HG02938 (cell line): Measurements from ENCODE around the gene PID1.

Experiments
- ATAC-seq: cut with Tn5 transposase; IDR thresholded peaks from one replicate; pipeline ENCODE4 v1.9.1; 2021; ENCODE audit warnings: mild to moderate bottlenecking, moderate library complexity; ENCODE audit not compliant: unreplicated experiment

Gene PID1

DNA sequence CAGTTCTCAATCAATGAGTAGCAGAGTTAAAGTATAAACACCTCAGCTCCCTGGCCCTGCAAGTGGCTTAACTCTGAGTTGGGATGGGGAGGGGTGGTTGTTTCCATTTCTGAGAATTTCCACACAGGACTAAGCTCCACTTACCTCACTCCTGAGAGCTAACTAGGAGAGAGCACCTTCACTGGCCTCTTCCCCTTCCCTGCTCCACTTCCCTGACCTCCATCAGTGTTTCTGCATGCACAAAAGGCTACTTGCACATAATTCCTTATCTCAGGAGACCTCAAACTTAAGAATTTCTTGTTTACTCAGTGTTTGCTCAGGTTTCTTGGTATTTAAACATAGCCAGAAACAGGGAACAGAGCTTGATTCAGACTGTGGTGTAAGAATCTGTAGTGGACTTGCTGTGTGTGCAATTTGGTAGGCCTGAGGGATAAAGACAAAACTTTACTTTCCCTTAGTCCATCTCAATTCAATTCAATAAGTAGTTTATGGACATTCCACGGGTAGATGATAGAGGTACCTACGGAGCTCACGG is 97.2 kb downstream of the PID1 start:
- no peak for ATAC-seq

DNA sequence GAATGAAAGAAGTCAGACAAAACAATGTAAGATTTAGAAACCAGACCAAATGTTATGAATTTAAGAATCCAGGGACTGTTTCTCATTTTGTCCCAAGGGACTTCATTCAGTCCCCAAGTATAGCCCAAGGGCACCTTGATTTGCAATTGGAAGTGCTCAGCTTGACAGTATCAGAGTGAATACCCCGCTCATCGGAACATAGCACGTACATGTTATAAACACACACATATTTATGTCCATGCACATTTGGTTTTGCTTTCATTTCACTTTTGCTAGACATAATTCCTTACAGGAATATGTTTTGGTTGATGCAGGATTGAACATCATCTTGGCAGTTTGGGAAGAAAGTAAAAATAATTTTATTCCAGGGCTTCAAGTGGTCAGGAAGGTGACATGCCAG is 100.2 kb downstream of the PID1 start:
- no peak for ATAC-seq

DNA sequence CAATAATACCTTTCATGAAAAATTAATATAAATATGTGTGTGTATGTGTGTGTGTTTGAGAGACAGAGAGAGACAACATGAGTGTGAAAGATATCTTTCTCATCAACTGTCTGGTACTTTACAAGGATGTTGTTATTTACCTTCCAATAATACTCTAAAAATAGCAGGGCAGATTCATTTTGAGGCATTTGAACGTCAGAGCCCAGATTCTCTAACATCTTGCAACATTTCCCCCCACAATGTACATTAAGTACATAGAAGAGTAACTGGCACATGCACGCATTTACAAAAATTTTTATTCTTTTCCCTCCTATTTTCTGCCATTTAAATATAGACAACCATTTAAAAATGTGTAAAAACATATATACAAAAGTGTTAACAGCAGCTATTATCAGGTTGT is 100.9 kb downstream of the PID1 start:
- ATAC-seq, result no peak

DNA sequence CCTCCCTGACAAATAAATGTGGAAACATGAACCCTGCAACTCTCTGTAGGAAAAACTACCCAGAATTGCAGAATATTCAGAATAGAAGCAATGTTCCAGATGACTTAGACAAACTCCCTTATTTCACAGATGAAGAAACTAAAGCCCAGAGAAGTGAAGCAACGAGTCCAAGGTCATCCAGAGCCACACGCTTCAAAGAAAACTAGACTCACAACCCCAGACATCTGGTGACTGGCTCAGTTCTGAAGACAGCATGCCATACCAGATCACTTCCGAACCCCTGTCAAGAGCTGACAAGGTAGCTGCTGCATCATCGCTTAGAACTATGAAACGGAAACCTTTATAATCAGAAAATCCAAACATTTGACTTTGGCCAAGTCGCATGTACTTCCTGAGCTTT is 101.3 kb downstream of the PID1 start:
- no peak for ATAC-seq

DNA sequence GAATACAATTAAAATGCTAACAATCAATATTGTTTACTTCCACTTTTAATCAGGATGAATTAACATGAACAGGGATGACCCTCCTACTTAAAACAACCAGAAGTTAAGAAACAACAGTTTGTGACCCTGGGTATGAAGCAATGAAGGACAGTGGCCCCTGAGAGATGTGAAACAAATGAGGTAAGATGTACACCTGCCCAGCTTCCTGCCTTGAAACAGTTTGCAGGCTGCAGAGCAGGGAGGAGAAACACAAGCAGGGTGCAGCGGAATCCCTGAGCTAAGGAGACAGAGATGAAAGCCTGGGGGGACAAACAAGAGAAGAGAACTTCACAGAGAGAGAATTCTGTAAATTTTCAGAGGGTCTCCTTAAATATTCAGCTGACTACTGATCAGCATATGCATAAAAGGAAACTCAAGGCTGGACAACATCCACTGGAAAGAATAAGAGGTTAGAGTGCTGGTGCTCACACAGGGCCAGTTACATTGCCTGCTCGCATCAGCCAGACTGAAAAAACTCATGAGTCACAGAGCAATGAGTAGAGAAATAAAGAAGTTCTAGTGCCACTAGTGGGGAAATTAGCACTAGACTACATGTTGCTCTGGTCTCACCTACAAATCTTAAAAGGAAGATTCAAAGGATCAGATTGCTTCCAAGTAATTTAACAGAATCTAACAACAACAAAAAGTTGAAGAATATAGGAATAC is 106.4 kb downstream of the PID1 start:
- no peak for ATAC-seq

DNA sequence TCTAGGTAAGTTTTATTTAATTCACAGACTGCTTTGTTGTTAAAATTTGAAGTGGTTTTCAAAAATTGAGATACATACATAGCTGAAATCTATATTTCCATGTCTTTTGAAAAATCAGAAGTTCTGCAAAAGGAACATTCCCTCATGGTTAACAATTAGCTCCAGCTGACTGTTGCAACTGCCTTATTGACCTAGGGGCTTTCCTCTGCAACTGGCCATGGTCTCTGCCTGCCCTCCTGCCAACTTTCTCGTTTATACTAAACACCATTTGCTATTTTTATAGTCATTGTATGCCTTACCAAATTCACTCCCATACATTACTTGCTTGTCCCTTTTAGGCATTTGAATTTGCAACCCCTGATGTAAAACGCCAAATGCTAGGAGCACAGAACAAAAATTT is 107.2 kb downstream of the PID1 start:
- no peak for ATAC-seq

DNA sequence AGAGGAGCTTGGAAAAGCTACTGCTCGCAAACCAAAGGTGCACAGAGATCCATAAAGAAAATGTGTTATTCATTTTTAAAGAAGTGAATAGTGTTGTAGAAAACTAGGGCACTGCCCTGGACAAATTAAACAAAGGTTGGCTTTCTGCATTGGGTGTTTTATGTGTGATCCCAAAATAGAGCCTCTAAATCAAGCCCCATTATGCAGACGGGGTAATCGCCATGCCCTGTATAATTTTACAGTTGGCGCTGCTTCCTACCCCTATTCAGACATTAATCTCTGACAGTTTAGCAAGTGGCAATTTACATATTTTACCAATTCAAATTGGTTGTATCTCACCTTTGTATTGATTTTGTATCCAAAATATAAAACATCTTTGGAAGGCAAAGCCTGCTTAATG is 109.1 kb downstream of the PID1 start:
- no peak for ATAC-seq

DNA sequence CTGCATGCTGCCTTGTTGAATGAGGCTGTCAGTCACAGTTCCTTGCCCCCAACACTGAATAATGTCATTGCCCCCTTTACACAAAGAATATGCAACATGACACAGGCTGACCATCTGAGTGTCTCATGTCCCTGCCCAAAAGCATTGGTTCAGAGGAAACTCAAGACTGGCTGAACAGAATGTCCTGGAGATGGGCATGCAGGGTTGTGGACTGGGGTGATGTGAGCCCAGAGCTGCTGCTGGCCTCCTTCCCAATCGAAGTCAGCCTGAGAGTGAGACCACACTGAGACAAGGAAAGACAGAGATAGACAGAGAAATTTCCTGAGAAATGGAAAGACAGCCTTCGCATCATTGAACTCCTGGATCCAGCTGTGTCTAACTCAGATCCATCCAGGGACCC is 110.1 kb downstream of the PID1 start:
- ATAC-seq, result no peak

DNA sequence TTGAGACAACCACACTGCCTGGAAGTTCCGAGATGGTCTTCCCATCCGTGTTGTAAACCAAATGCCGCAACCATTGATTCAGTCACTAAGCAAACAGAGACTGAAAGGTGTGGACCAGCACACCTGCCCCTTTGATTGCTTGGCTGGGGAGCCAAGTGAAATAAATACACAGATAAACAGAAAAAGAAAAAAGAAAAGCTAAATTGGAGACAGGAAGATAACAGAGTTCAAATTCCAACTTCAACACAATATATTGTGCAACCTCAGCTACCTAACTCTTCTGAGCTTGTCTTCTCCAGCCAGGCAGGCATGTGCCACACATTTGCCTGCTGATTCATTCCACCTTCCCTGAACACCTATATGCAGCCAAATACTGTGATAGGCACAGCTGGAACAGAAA is 110.9 kb downstream of the PID1 start:
- ATAC-seq, result no peak

DNA sequence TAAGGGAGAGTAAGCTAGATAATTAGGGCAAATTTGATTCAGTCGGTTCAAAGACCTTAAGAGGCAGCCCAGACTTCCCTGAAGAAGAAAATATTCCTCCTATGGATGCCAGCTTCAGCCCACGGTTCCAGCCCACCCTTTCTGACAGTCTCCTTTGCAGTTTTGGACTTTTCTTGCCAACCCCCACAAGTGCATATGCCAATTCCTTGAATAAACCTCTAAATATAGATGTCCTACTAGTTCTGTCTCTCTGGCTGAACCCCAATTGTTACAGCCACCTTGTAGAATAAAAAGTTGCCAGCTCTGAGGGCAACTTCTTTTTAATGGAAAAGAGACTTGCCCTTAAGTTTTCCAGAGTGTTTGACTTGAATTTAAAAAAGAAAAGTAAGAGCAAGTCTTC is 111.7 kb downstream of the PID1 start:
- ATAC-seq, result no peak

DNA sequence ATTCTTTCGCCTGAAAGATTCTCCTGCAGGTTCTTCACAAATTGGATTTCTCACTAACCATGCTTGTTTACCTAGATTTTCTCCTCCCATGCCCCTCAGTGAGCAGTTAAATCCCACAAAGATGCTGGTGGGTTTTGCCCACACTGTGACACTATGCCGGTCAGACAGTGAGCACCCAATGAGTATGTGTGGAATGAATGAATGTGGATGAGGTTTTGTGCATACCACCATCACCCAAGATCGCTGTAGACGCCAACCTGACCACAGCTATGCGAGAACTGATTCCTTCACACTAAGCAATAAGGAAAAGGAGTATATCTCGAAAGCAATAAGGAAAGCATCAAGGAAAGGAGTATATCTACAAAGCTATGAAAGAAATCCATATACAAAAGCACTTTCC is 116.7 kb downstream of the PID1 start:
- ATAC-seq, result no peak

DNA sequence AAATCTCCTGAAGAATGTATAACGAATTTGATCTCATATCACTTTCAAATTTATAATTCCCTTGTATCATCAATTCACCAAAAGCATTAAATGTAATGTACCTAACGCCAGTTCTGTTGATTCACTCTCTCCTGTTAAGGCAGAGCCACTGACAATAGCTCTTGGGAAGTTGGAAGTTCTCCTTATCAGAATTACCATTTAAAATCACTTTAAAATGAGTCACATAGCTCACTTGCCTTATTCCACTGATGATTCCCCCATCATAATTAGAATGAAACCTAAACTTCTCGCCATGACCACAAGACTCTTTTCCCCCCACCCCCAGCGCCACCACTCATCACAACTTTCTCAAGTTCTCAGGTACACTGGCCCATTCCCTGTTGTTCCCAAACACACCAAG is 117.1 kb downstream of the PID1 start:
- no peak for ATAC-seq

DNA sequence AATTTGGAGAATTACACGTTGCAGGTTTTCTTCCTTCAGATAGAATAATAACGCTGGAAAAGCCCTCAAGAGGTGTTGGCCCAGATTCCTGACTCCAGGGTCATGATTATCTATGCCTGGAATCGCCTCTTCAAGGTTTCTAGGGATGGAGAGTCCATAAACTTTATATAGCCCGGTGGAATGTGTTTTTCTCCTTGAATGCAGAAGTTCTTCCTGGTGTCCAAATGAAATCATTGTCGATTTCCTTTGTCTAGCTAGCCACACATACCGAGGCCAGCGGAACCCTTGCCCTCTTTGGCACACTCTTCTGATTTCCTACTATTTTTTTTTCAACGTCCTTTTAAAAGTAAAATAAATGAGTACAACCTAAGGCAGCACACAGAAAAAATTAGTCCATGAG is 117.8 kb downstream of the PID1 start:
- no peak for ATAC-seq

DNA sequence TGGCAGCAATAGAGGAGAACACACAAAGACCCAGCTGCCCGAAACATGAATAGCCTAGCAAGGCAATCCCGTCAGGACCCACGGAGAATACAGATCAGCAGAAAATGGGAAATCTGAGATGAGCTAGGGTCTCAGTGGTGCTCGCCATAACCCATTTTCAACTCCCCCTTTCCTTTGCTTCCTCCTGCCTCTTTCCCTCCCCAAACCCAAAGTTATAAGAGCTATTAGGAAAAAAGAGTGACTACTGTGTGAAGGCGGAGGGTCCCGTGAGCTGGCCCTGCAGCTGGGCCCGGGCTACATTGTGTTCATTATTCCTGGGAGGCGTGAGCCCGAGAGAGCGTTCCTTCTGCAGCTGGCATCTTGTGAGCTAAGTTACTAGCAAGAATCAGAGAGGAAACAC is 118.4 kb downstream of the PID1 start:
- ATAC-seq, result no peak

DNA sequence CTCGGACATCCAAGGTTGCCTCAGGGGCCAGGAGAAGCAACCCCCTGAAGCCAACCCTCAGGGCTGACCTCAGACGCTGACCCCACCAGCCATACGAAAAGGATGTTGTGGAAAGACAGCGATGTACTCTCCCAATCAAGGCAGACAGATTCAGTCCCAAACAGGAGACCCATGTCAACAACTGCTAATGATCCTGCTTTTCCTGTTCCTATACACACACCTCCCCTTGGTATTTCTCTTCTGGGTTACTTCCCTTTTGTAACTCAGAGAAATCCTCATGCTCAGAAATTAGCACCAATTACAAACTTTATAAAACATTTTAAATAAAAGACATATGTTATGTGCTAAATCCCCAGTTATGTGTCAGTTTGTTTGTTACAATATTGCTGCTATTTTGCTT is 120.8 kb downstream of the PID1 start:
- ATAC-seq, result no peak

DNA sequence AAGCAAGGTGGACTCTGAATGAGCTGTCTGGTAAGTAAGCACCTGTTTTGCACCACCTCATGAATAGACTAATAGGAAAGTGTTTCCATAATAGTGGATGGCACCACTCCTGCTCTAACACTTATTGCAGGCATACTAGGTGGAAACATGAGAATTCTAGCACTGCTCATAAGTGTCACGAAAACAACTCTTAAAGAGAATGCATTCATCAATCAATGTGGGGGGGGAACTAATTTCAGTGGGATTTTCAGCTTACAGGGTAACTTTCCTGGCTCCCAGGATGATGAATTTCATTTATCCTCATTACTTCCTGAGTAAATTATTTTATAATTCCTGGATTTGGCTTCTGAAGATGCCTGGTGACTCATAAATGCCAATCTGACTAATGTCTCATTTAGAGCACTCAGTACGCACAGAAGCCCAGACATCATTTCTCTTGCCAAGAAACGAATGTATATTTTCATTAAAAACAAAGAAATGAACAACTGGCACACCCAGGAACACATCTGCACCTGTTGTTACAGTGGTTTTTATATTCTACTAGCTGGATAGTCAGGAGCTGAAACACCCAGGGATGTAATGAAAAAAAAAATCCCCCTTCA is 129.6 kb downstream of the PID1 start:
- ATAC-seq, result no peak

DNA sequence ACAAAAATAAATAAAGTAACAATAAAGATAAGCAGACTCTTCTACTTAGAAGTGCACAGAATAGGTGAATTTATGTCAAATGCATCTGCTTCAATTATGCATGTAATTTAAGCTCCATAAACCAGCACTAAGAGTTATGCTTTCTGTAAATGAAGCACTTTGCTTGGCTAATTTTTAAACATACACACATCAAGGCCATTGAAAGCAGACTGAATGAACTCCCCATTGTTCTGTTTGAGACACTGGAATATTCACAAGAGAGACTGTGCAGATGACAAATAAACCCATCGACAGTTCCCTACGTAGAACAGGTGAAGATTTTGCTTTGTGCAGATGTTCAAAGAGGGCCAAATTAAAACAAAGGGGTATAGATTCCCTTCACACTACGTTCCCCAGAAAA is 133.4 kb downstream of the PID1 start:
- ATAC-seq, result no peak

DNA sequence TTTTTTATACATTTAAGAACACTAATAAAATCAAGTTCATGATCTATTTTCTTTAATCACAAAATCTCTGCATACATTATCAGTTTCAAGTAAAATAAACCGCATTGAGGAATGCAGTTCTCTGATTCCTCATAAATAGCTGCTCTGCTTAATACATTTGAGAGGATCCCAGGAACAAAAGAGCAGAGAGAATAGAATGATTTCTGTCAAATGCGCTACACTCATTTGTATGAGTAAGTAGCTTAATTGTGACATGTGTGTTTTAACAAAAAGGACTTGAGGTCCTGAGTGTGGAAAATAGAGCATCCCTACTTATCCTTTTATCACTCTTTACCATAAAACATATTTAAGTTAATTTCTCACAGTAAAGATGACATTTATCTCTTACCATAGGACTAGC is 134.0 kb downstream of the PID1 start:
- no peak for ATAC-seq

DNA sequence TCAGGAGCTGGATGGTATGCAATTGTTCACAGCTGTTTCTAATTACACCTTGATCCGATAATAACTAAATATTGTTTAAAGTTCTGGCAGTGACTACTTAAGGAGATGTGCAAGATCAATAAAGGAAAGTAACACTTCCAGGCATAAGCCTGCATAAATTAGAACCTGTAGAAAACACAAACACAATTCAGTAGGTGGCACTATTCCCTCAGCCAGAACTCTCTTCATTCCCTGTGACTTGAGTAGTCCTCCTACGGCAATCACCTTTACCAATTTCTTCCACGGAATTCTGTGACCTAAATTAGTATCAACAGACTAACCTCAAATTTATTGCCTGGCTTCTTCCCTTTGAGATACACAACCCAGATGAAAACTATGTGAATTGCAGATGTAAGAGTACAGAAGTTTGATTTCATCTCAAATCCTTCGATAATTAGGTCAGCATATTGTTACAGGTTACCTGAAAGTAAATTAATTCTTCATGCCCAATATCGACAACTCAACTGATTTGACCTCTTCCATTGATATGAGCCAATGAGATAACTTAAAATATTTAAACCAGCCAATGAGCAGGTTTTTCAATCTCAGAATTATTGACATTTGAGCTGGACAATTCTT is 137.8 kb downstream of the PID1 start:
- ATAC-seq, result no peak

DNA sequence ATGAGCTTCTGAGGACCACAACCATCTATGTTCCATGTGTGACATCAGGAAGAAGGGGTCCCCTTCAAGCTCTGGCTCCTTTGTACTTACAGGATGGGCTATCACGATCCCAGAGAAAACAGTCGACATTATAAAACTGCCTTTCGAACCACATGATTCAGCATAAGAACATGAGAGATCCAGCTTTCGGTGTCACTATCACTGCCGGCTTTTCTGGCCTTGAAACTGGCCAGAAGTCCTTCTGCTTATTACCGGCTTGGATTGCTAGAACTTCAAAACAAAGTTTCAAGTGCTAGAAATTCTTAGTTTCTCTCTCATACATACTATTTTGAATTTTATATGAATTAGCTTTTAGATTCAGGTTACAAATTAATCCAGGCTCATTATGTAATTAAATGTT is 138.9 kb downstream of the PID1 start:
- no peak for ATAC-seq

DNA sequence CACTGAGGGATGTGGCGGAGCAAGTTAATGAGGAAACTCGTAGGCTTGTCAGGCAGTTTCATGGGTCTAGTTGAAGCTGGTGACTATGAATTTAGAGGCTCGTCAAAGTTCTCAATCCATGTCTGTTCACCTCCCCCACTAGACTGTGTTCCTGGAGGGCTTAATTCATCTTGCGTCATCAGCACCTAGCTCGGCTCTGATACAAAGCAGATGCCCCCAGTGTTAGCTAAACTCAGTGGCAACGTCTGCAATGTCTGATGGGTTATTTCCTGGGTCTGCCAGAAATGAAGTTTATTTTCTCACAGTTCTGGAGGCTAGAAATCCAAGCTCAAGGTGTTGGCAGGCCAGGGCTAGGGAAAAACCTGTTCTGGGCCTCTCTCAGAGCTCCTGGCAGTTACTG is 140.6 kb downstream of the PID1 start:
- no peak for ATAC-seq

DNA sequence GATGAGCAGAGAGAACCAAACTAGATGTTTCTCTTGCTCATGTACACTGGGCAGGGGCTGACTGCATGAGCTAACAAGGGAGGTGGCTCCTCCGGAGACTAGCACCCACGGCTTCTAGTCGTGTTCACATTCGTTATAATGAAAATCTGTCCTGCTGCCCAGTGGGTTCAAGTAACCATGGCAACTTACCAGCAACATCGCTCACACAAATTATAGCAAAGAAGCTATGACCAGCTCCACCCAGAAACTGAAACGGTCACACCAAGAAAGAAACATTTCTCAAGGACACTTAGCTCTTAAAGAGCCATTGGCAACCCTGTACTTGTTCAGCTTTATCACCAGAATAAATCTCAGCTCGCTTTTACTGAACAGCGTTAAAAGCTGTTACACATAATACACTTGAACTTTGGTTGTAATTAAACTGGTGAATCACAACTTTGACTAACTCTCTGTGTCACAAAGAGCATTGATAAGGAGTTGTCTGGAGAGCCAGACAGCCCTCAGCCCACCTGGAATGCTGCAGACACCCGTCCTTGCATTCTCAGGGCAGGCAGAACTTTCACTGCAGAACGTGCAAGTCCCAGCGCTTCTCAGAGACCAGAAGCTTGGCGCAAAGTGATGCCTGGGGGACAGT is 141.2 kb downstream of the PID1 start:
- no peak for ATAC-seq
